ENCODE measurements around the gene CDH4.
"Not testable (repeated sequence)": the region's sequence is repeated elsewhere in the genome, so short reads cannot be mapped to it uniquely, and the experiment has no call there.

Gene CDH4

GRCh38 chr20:61397790-61398189, 145.7 kb downstream of the CDH4 start:
- Histone ChIP-seq H3K9ac (ENCODE audit: low read length) (no peak overlapping the region), H3K27me3 (ENCODE audit: control insufficient read depth, insufficient read depth, low read length) (no peaks in the 10 kb centered on the region), H3K4me3 (ENCODE audit: low read length) (no peak overlapping the region), H3K36me3 (ENCODE audit: control insufficient read depth, insufficient read depth, low read length) (no peaks in the 10 kb centered on the region), H3K4me1 (ENCODE audit: control insufficient read depth, insufficient read depth, low read length) (no peaks in the 10 kb centered on the region), H3K27ac (ENCODE audit: low read depth, low read length) (no peak overlapping the region)

GRCh38 chr20:61399433-61399832, 147.4 kb downstream of the CDH4 start:
- Histone ChIP-seq H3K9ac (ENCODE audit: low read length) (no peak overlapping the region), H3K27me3 (ENCODE audit: control insufficient read depth, insufficient read depth, low read length) (no peaks in the 10 kb centered on the region), H3K36me3 (ENCODE audit: control insufficient read depth, insufficient read depth, low read length) (no peaks in the 10 kb centered on the region), H3K27ac (ENCODE audit: low read depth, low read length) (no peak overlapping the region), H3K4me1 (ENCODE audit: control insufficient read depth, insufficient read depth, low read length) (no peaks in the 10 kb centered on the region), H3K4me3 (ENCODE audit: low read length) (no peak overlapping the region)

GRCh38 chr20:61400499-61400898, 148.4 kb downstream of the CDH4 start:
- no peaks in the 10 kb centered on the region for H3K4me1 ChIP-seq (ENCODE audit: control insufficient read depth, insufficient read depth, low read length)
- H3K27me3 ChIP-seq (ENCODE audit: control insufficient read depth, insufficient read depth, low read length), result no peaks in the 10 kb centered on the region
- no peaks in the 10 kb centered on the region for H3K36me3 ChIP-seq (ENCODE audit: control insufficient read depth, insufficient read depth, low read length)
- H3K9ac ChIP-seq (ENCODE audit: low read length), result no peak overlapping the region
- H3K27ac ChIP-seq (ENCODE audit: low read depth, low read length), result no peak overlapping the region
- no peak overlapping the region for H3K4me3 ChIP-seq (ENCODE audit: low read length)

- H3K27me3 ChIP-seq (ENCODE audit: control insufficient read depth, insufficient read depth, low read length), result no peaks in the 10 kb centered on the region
- H3K4me3 ChIP-seq (ENCODE audit: low read length), result no peak overlapping the region
- no peaks in the 10 kb centered on the region for H3K4me1 ChIP-seq (ENCODE audit: control insufficient read depth, insufficient read depth, low read length)
- no peak overlapping the region for H3K9ac ChIP-seq (ENCODE audit: low read length)
- no peaks in the 10 kb centered on the region for H3K36me3 ChIP-seq (ENCODE audit: control insufficient read depth, insufficient read depth, low read length)
- H3K27ac ChIP-seq (ENCODE audit: low read depth, low read length), result no peak overlapping the region
Measured at GRCh38 chr20:61404303-61404702, 152.2 kb downstream of the CDH4 start.

GRCh38 chr20:61405007-61405406, 152.9 kb downstream of the CDH4 start:
- Histone ChIP-seq H3K9ac (ENCODE audit: low read length) (no peak overlapping the region), H3K36me3 (ENCODE audit: control insufficient read depth, insufficient read depth, low read length) (no peaks in the 10 kb centered on the region), H3K27ac (ENCODE audit: low read depth, low read length) (no peak overlapping the region), H3K4me3 (ENCODE audit: low read length) (no peak overlapping the region), H3K4me1 (ENCODE audit: control insufficient read depth, insufficient read depth, low read length) (no peaks in the 10 kb centered on the region), H3K27me3 (ENCODE audit: control insufficient read depth, insufficient read depth, low read length) (no peaks in the 10 kb centered on the region)

GRCh38 chr20:61406773-61407172, 154.7 kb downstream of the CDH4 start:
- H3K4me3 ChIP-seq (ENCODE audit: low read length); H3K27me3 ChIP-seq (ENCODE audit: control insufficient read depth, insufficient read depth, low read length); H3K4me1 ChIP-seq (ENCODE audit: control insufficient read depth, insufficient read depth, low read length); H3K27ac ChIP-seq (ENCODE audit: low read depth, low read length); H3K36me3 ChIP-seq (ENCODE audit: control insufficient read depth, insufficient read depth, low read length); H3K9ac ChIP-seq (ENCODE audit: low read length): not testable (repeated sequence)

- H3K4me1 ChIP-seq (ENCODE audit: control insufficient read depth, insufficient read depth, low read length), result no peaks in the 10 kb centered on the region
- H3K27me3 ChIP-seq (ENCODE audit: control insufficient read depth, insufficient read depth, low read length), result no peaks in the 10 kb centered on the region
- H3K9ac ChIP-seq (ENCODE audit: low read length), result no peak overlapping the region
- no peak overlapping the region for H3K4me3 ChIP-seq (ENCODE audit: low read length)
- H3K27ac ChIP-seq (ENCODE audit: low read depth, low read length), result no peak overlapping the region
- no peaks in the 10 kb centered on the region for H3K36me3 ChIP-seq (ENCODE audit: control insufficient read depth, insufficient read depth, low read length)
Measured at GRCh38 chr20:61407561-61407960, 155.5 kb downstream of the CDH4 start.

GRCh38 chr20:61408951-61409740, 157.1 kb downstream of the CDH4 start:
- no peak overlapping the region for H3K4me3 ChIP-seq (ENCODE audit: low read length)
- H3K4me1 ChIP-seq (ENCODE audit: control insufficient read depth, insufficient read depth, low read length), result no peaks in the 10 kb centered on the region
- no peaks in the 10 kb centered on the region for H3K27me3 ChIP-seq (ENCODE audit: control insufficient read depth, insufficient read depth, low read length)
- H3K27ac ChIP-seq (ENCODE audit: low read depth, low read length), result no peak overlapping the region
- H3K9ac ChIP-seq (ENCODE audit: low read length), result no peak overlapping the region
- H3K36me3 ChIP-seq (ENCODE audit: control insufficient read depth, insufficient read depth, low read length), result no peaks in the 10 kb centered on the region

- Histone ChIP-seq H3K4me3 (ENCODE audit: low read length) (no peak overlapping the region), H3K9ac (ENCODE audit: low read length) (no peak overlapping the region), H3K27ac (ENCODE audit: low read depth, low read length) (no peak overlapping the region), H3K27me3 (ENCODE audit: control insufficient read depth, insufficient read depth, low read length) (no peaks in the 10 kb centered on the region), H3K36me3 (ENCODE audit: control insufficient read depth, insufficient read depth, low read length) (no peaks in the 10 kb centered on the region), H3K4me1 (ENCODE audit: control insufficient read depth, insufficient read depth, low read length) (no peaks in the 10 kb centered on the region)
Measured at GRCh38 chr20:61411743-61412142, 159.7 kb downstream of the CDH4 start.

GRCh38 chr20:61413752-61414151, 161.7 kb downstream of the CDH4 start:
- no peak overlapping the region for H3K27ac ChIP-seq (ENCODE audit: low read depth, low read length)
- no peak overlapping the region for H3K9ac ChIP-seq (ENCODE audit: low read length)
- H3K4me1 ChIP-seq (ENCODE audit: control insufficient read depth, insufficient read depth, low read length), result no peaks in the 10 kb centered on the region
- H3K36me3 ChIP-seq (ENCODE audit: control insufficient read depth, insufficient read depth, low read length), result no peaks in the 10 kb centered on the region
- H3K27me3 ChIP-seq (ENCODE audit: control insufficient read depth, insufficient read depth, low read length), result no peaks in the 10 kb centered on the region
- H3K4me3 ChIP-seq (ENCODE audit: low read length), result no peak overlapping the region

- H3K4me3 ChIP-seq (ENCODE audit: low read length), result no peak overlapping the region
- no peaks in the 10 kb centered on the region for H3K36me3 ChIP-seq (ENCODE audit: control insufficient read depth, insufficient read depth, low read length)
- H3K4me1 ChIP-seq (ENCODE audit: control insufficient read depth, insufficient read depth, low read length), result no peaks in the 10 kb centered on the region
- no peaks in the 10 kb centered on the region for H3K27me3 ChIP-seq (ENCODE audit: control insufficient read depth, insufficient read depth, low read length)
- H3K27ac ChIP-seq (ENCODE audit: low read depth, low read length), result no peak overlapping the region
- H3K9ac ChIP-seq (ENCODE audit: low read length), result no peak overlapping the region
Measured at GRCh38 chr20:61414455-61414991, 162.5 kb downstream of the CDH4 start.

GRCh38 chr20:61416546-61416945, 164.5 kb downstream of the CDH4 start:
- Histone ChIP-seq H3K27ac (ENCODE audit: low read depth, low read length) (no peak overlapping the region), H3K9ac (ENCODE audit: low read length) (no peak overlapping the region), H3K4me3 (ENCODE audit: low read length) (no peak overlapping the region), H3K36me3 (ENCODE audit: control insufficient read depth, insufficient read depth, low read length) (no peaks in the 10 kb centered on the region), H3K4me1 (ENCODE audit: control insufficient read depth, insufficient read depth, low read length) (no peaks in the 10 kb centered on the region), H3K27me3 (ENCODE audit: control insufficient read depth, insufficient read depth, low read length) (no peaks in the 10 kb centered on the region)
